ENCODE measurements around the gene CHAC1.
"Not testable (repeated sequence)": the region's sequence is repeated elsewhere in the genome, so short reads cannot be mapped to it uniquely, and the experiment has no call there.

CHAC1 gene

GRCh38 chr15:40958723-40959122 lies 5.5 kb downstream of the CHAC1 start:
- no peak for DNase-seq

GRCh38 chr15:40959331-40960141 lies 6.3 kb downstream of the CHAC1 start:
- no peak for DNase-seq

GRCh38 chr15:40960151-40960885 lies 7.0 kb downstream of the CHAC1 start:
- no peak for DNase-seq

- no peak for DNase-seq
These were observed 7.7 kb downstream of the CHAC1 start for GRCh38 chr15:40960925-40961324.

GRCh38 chr15:40961740-40962139 lies 8.5 kb downstream of the CHAC1 start:
- not testable (repeated sequence) for DNase-seq

- not testable (repeated sequence) for DNase-seq
These were observed 9.0 kb downstream of the CHAC1 start for GRCh38 chr15:40962317-40962716.

GRCh38 chr15:40963201-40963600 lies 9.9 kb downstream of the CHAC1 start:
- no peak for DNase-seq

- no peak for DNase-seq
These were observed 10.7 kb downstream of the CHAC1 start for GRCh38 chr15:40964006-40964405.

GRCh38 chr15:40964634-40965033 lies 11.4 kb downstream of the CHAC1 start:
- no peak for DNase-seq

GRCh38 chr15:40968290-40969085 lies 15.2 kb downstream of the CHAC1 start:
- no peak for DNase-seq

GRCh38 chr15:40969363-40969762 lies 16.1 kb downstream of the CHAC1 start:
- DNase-seq, result no peak

GRCh38 chr15:40974879-40975278 lies 21.6 kb downstream of the CHAC1 start:
- no peak for DNase-seq

- DNase-seq, result no peak
These were observed 23.5 kb downstream of the CHAC1 start for GRCh38 chr15:40976819-40977218.

GRCh38 chr15:40978141-40978540 lies 24.9 kb downstream of the CHAC1 start:
- DNase-seq, result no peak

GRCh38 chr15:40978562-40978961 lies 25.3 kb downstream of the CHAC1 start:
- DNase-seq, result no peak

GRCh38 chr15:40981186-40981585 lies 27.9 kb downstream of the CHAC1 start:
- no peak for DNase-seq

- no peak for DNase-seq
These were observed 29.6 kb downstream of the CHAC1 start for GRCh38 chr15:40982855-40983254.

- DNase-seq, result no peak
These were observed 31.1 kb downstream of the CHAC1 start for GRCh38 chr15:40984406-40984805.

GRCh38 chr15:40984964-40985363 lies 31.7 kb downstream of the CHAC1 start:
- DNase-seq, result no peak

GRCh38 chr15:40985541-40986330 lies 32.5 kb downstream of the CHAC1 start:
- DNase-seq, result no peak

- DNase-seq, result no peak
These were observed 33.5 kb downstream of the CHAC1 start for GRCh38 chr15:40986820-40987219.

GRCh38 chr15:40988156-40988555 lies 34.9 kb downstream of the CHAC1 start:
- no peak for DNase-seq

GRCh38 chr15:40990080-40990479 lies 36.8 kb downstream of the CHAC1 start:
- DNase-seq, result no peak
